Spleen (tissue), 7 donors: ENCODE data around the gene RNASEH1.

Experiments used
- CTCF ChIP-seq, 11 experiments: fragments of 200-600 bp in 7 of 11; fragments of 450-650 bp in 4 of 11; sonication (generic) in 4 of 11; IDR thresholded peaks in 8 of 11; conservative IDR thresholded peaks in 3 of 11; 1 replicate in 7 of 11; 2 replicates in 4 of 11; pipeline versions ENCODE4 v1.4.0 to v1.8.0; 2016 to 2021; ENCODE audit warnings: antibody characterized with exemption in 11 of 11, inconsistent platforms in 4 of 11, mild to moderate bottlenecking in 1 of 11
- POLR2A ChIP-seq, 3 donors: fragments of 450-650 bp; IDR thresholded peaks; one replicate each; pipeline ENCODE4 v1.5.1; 2017; ENCODE audit warnings: antibody characterized with exemption in 3 of 3, mild to moderate bottlenecking in 1 of 3
- POLR2AphosphoS5 ChIP-seq, 3 donors: sonication (generic); formaldehyde crosslinking; IDR thresholded peaks; one replicate each; pipeline ENCODE4 v1.5.1; 2017; ENCODE audit warnings: antibody characterized with exemption in 3 of 3
- donor health status: DM: no; HTN: no; CAD: no; lungs with moderate emphysema.
- donor health status: DM: no; HTN: no; CAD: no.
- donor health status: DM: no; HTN: no; CAD: no.

- TF ChIP-seq CTCF (IDR thresholded peaks at IDR 0.05 in 8 of 11, conservative IDR thresholded peaks at IDR 0.05 in 3 of 11) = no peak
- TF ChIP-seq POLR2A (IDR thresholded peaks at IDR 0.05) = no peak
- no peak for TF ChIP-seq POLR2AphosphoS5 (IDR thresholded peaks at IDR 0.05)
Observed at GRCh38 chr2:3584608-3585260, 26.6 kb upstream of the RNASEH1 start.
